Fibroblast of skin of back (primary cell): Measurements from ENCODE around the gene WRAP73.
"Not testable (repeated sequence)": the region's sequence is repeated elsewhere in the genome, so short reads cannot be mapped to it uniquely, and the experiment has no call there.

Experiments used
- DNase-seq: peaks from one replicate; pipeline ENCODE4 v3.0.0-alpha.2; 2013

WRAP73 gene

DNA sequence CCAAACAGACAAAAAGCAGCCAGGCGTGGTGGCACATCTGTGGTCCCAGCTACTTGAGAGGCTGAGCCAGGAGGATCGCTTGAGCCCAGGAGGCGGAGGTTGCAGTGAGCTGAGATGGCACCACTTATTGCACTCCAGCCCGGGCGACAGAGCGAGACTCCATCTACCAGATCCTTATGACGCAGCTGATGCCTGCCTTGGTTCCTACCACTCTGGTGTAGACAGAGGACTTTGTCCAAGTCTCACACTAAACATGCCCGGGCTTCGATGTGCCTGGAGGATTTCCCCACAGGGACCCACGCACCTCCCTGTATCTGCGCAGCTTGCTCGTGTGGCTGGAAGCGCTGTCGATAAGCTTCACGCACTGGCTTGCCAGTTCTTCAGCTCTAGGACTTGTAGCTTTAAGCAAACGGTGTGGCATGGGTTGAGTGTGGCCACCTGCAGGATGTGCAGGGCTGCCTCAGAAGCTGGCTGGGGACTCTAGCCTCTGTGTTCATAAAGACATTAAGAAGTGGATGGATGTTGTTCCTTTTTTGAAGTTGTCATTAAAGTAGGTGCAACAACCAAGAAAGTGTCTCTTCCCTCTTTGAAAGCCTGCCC, 20.2 kb downstream of the WRAP73 start:
- DNase-seq: no peak

DNA sequence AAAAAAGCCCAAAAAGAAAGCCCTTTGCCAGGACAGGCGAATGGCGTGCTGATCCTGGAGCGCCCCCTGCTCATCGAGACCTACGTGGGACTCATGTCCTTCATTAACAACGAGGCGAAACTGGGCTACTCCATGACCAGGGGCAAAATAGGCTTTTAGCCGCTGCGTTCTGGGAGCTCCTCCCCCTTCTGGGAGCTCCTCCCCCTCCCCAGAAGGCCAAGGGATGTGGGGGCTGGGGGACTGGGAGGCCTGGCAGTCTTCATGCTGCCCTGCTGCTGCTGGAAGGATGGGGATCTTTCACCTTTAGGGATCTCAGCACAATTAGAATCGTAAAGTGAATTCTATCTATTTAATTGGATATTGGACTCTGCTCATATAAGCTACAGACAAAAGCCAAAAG, 21.5 kb downstream of the WRAP73 start:
- DNase-seq: no peak

- no peak for DNase-seq
Measured at GRCh38 chr1:3627515-3628253, 22.2 kb downstream of the WRAP73 start.

DNA sequence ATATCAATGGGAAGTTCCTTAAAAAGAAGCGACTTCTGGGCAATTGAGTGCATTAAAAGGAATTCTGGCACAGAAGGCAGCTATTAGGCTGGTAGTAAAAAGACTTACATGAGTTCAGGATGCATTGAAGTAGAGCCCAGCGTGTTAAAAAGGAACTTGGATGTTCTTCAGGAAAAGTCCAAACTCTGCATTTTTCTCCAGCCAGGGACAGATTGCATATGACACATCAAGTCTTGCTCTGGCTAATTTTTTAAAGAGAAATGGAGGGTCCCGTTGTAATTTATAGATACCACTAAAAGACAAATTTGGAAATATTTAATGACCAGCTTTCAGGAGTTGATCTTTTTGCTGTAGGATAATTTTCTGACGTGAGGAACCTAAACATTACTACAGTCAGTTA, 23.9 kb downstream of the WRAP73 start:
- no peak for DNase-seq

DNA sequence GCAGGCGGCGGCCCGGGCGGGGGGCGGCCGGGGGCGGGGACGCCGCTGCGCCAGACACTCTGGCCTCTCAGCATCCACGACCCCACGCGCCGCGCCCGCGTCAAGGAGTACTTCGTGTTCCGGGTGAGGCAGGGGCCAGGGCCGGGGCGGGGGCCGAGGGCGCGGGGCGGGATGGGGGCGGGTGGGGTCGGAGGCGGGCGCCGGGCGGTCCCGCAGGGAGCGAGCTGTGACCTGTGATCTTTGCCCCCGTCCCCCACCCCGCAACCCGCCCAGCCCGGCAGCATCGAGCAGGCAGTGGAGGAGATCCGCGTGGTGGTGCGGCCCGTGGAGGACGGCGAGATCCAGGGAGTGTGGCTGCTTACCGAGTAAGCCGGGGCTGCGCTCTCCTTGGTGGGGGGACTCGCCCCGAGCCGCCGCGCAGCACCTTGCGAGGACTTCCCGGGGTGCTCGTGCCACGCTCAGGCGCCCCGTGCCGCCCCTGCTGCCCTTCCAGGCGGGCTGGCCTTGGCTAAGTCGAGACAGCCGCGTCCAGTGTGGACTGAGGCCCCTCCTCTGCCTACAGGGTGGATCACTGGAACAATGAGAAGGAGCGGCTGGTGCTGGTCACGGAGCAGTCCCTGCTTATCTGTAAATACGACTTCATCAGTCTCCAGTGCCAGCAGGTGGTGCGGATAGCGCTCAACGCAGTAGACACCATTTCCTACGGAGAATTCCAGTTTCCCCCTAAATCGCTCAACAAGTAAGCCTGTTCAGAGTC, 24.6 kb downstream of the WRAP73 start:
- peak; percentile 17 for DNase-seq

- peak; percentile 95 for DNase-seq
Measured at GRCh38 chr1:3624200-3625136, 25.4 kb downstream of the WRAP73 start, which contains the start of gene TPRG1L. TPRG1L (plus strand) TSS chr1:3625015; CDS start chr1:3625073, 58 bp downstream.

GRCh38 chr1:3623441-3624199, 26.3 kb downstream of the WRAP73 start:
- DNase-seq: no peak

- DNase-seq: not testable (repeated sequence)
Measured at GRCh38 chr1:3622102-3622501, 27.8 kb downstream of the WRAP73 start.

DNA sequence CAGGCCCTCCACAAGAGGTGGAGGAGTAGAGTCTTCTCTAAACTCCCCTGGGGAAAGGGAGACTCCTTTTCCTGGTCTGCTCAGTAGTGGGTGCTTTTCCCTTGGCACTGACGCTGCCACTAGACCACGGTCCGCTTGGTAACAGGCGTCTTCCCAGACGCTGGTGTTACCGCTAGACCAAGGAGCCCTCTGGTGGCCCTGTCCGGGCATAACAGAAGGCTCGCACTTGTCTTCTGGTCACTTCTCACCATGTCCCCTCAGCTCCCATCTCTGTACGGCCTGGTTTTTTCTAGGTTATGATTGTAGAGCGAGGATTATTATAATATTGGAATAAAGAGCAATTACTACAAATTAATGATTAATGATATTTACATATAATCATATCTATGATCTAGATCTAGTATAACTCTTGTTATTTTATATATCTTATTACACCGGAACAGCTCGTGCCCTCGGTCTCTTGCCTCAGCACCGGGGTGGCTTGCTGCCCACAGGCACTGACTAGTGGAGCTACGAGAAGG, 28.7 kb downstream of the WRAP73 start:
- peak; percentile 43 for DNase-seq

DNA sequence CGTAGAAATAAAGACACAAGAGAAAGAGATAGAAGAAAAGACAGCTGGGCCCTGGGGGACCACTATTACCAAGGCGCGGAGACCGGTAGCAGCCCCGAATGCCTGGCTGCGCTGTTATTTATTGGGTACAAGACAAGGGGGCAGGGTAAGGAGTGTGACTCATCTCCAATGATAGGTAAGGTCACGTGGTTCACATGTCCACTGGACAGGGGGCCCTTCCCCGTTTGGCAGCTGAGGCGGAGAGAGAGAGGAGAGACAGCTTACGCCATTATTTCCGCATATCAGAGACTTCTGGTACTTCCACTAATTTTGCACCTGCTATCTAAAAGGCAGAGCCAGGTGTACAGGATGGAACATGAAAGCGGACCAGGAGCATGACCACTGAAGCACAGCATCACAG, 29.2 kb downstream of the WRAP73 start:
- DNase-seq: no peak

DNA sequence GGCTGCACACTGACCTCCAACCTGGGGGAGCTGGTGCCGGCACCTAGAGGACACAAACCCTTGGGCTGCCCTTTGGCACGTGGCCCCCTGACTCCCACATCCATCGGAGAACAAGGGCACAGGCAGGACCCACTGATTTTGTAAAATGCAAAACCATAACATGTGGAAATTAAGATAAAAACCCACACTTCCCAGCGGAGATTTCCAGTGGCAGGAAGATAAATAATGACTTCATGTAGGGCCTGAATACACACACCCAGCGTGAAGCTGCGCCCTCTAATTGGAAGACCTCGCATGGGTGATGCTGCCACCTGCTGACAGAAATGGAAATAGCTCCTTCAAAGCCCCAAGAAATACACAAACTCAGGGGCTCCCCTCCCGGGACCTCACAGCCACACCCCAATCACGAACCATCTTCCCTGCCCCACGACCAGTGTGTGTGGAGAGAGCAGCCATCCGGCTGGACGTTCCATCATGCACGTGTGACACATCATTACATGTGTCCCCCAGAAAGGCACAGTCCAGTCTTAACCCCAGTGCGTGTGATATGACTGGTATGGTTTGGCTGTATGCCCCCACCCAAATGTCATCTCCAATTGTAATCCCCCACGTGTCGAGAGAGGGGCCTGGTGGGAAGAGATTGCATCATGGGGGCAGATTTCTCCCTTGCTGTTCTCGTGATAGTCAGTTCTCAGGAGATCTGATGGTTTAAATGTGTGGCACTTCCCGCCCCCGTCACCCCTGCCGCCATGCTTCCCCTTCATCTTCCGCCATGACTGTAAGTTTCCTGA, 30.8 kb downstream of the WRAP73 start:
- DNase-seq: peak; percentile 76

GRCh38 chr1:3618531-3618880, 31.4 kb downstream of the WRAP73 start:
- DNase-seq: no peak

- DNase-seq: no peak
Measured at GRCh38 chr1:3617806-3618345, 32.0 kb downstream of the WRAP73 start.

DNA sequence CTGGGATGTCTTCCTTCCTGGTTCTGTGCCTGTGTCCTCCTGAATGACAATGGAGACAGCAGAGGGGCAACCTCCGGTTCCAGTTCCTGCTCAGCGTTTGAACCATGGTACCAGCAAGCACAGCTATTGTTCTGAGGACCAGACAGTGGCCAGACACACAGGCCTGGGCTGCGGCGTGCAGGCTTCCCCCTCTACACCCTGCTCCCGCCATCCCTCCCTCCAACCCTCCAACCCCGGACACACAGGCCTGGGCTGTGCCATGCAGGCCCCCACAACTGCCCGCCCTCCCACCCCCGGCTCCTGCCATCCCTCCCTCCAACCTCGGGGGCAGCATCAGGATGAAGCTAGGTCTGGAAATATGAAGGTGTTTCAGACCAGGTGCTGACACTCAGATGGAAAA, 33.0 kb downstream of the WRAP73 start:
- DNase-seq: no peak

DNA sequence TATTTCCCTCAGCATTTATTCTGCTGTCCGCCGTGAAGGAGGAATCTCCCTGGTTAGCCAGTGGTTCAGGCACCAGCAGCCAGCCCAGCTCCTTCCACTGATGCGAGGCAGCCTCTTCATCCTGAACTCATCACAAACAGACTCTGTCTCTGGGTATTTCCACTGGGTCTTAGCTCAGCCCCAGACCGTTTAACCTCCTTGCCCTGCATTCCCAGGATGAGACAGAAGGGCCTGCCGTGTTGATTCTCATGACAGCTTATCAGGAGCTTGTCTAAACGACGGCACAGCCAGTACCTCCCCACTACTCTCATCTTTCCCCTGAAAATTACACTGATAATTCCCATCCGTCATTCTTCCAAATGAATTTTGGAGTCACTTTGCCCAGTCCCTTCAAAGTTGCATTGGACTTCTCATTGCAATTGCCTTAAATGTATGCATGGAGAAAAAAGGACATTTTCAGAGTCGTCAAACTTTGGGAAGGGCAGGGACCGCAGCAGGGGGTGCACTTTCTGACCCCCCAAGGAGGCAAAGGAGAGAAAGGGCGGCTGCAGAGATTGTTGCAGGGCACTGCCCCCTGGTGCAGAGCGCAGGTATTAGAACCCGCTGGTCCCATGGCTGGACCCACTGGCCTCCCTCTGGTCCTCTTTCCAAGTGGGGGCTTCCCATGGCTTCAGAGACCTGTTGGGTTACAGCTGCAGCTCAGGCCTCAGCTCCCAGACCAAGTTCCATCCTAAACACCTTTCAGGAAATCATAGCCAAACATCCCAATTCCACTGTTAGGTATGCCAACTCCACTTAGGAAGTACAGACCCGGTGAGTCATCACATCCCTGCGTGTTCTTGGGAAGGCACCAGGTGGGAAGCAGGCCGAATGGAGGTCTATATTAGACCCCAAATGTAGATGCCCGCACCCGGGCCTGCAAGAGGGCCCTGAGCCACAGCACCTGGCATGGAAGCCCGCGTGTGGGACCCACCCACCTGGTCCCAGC, 34.9 kb downstream of the WRAP73 start:
- DNase-seq: no peak

- no peak for DNase-seq
Measured at GRCh38 chr1:3612123-3612522, 37.8 kb downstream of the WRAP73 start.

DNA sequence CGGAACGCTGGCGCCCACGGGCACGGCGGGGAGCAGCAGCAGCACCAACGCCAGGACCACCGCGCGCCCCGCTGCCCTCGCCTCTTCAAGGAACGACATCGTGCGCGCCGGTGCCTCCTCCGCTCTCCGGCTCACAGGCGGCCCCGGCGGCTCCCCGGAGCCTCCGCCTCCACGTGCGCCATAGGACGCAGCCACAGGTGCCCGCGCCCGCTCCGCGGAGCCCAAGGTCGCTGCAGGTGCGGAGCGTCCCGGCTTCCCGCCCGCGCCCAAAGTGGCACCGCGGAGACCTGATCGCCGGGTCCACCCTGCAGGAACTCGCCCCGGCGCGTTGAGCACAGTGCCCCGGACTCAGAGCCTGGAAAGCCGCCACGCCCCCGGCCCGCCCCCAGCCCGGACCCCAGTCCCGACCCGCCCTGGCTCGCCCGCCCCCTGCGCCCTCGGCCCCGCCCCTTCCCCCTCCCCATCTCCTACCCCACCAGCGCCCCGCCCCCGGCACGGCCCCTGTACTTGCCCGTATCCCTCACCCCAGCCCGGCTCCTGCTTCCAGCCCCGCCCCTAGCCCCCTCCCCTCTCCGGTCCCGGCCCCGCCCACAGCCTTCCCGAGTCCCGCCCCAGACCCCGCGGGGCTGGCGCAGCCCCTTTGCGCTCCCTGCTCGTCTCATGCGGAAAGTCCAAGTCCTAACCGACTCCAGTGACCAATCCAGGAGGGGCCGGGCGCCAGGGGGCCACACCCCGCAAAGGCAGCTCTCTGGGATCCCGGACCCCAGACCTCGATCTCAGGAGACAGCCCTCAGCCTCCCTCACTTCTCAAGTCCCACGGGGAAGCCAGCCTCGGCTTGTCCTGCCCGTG, 38.5 kb downstream of the WRAP73 start, which contains the start of gene MEGF6:
TSS of gene MEGF6 (minus strand) at position 339 of the 850 bp plus-strand sequence. CDS start at position 99, 240 bp downstream.
- DNase-seq: peak; percentile 37
